Measurements from ENCODE around the gene PLTP. TPM values are rescaled to one million over a fixed set of nuclear protein-coding genes. Genes with fewer than 3 reads are reported as not detected.
"Not testable (repeated sequence)": the region's sequence is repeated elsewhere in the genome, so short reads cannot be mapped to it uniquely, and the experiment has no call there.

The PLTP gene
- polyA plus RNA-seq, 1 experiment: 22.0 TPM

DNA sequence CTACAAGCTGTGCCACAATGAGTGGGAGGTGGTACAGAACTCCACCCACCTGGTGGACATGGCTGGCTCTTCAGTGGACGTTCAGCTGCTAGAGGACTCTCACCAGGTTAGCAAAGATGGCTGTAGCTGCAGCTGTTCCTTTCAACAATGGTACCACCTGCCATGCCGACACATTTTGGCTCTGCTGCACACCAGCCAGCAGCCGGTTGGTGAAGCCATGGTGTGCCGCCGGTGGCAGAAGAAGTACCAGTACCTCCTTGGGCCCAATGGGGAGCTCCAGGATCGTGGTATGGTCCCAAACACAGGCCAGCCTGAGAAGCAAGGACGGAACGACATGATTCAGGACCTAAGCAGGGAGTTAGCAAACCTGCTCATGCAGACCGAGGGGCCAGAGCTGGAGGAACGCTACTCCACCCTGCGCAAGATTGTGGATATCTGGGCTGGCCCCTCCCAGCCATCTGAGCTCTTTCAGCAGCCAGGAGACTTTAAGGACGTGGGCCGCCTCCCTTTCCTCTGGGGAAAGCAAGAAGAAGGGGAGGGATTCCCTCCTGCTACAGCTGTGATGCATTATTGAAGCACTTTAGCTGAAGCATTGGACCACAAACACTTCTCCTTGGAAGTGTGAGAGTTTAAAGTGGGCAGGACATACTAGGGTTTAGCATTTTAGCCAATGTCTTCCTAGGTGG lies 33.7 kb downstream of the PLTP start:
- ChIA-PET CTCF (interaction anchor here (1.0 to 1.4 kb wide), 2 partner anchors 36 to 107 kb away, joined by 3 read pairs; no protein-coding TSS in a partner anchor), POLR2A (no interaction called here)
- TF ChIP-seq, protein P1, sequence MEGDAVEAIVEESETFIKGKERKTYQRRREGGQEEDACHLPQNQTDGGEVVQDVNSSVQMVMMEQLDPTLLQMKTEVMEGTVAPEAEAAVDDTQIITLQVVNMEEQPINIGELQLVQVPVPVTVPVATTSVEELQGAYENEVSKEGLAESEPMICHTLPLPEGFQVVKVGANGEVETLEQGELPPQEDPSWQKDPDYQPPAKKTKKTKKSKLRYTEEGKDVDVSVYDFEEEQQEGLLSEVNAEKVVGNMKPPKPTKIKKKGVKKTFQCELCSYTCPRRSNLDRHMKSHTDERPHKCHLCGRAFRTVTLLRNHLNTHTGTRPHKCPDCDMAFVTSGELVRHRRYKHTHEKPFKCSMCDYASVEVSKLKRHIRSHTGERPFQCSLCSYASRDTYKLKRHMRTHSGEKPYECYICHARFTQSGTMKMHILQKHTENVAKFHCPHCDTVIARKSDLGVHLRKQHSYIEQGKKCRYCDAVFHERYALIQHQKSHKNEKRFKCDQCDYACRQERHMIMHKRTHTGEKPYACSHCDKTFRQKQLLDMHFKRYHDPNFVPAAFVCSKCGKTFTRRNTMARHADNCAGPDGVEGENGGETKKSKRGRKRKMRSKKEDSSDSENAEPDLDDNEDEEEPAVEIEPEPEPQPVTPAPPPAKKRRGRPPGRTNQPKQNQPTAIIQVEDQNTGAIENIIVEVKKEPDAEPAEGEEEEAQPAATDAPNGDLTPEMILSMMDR (IDR thresholded peaks at IDR 0.05; ENCODE audit: insufficient read depth, low read depth, low read length): no peak
- Histone ChIP-seq H3K36me3 (ENCODE audit: control insufficient read depth, insufficient read depth, low read length) (peaks cover 7% of the 10 kb centered on the region), H3K27me3 (ENCODE audit: control insufficient read depth, insufficient read depth, low read length) (no peaks in the 10 kb centered on the region), H3K4me3 (ENCODE audit: low read depth, low read length) (no peak overlapping the region)
- DNase-seq (ENCODE audit: low read depth): no peak

DNA sequence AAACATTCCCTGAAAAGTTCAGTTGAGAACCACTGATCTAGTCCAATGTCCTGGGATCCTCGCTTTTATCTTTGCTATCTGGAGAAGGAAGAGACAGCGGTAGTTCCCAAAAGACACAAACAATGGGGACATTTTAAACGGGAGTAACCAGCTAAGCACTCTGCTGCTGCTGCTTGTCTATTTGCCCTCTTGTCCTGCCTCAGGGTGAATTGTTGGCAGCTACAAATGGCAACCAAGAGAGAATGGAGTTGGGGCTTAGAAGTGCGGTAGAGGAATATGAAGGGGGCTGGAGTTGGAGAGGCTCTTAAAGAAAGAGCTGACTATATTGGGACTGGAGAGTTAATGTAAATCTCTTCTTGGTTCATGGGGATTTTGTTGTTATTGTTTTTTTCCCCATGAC lies 37.4 kb downstream of the PLTP start:
- H3K4me3 ChIP-seq (ENCODE audit: low read depth, low read length): no peak overlapping the region
- ChIA-PET POLR2A (no interaction called here), CTCF (no interaction called here)
- H3K36me3 ChIP-seq (ENCODE audit: control insufficient read depth, insufficient read depth, low read length): 0 out of 2 replicates have a peak, but pooled peaks cover 2% of the 10 kb centered on the region
- TF ChIP-seq, protein P1 (IDR thresholded peaks at IDR 0.05; ENCODE audit: insufficient read depth, low read depth, low read length): no peak
- no peaks in the 10 kb centered on the region for H3K27me3 ChIP-seq (ENCODE audit: control insufficient read depth, insufficient read depth, low read length)
- no peak for DNase-seq (ENCODE audit: low read depth)

DNA sequence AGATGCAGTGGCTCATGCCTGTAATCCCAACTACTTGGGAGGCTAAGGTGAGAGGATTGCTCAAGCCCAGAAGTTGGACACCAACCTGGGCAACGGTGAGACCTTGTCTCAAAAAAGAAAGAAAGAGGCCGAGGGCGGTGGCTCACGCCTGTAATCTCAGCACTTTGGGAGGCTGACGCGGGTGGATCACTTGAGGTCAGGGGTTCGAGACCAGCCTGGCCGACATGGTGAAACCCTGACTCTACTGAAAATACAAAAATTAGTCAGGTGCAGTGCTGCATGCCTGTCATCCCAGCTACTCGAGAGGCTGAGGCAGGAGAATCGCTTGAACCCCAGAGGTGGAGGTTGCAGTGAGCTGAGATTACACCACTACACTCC lies 37.9 kb downstream of the PLTP start:
- POLR2A ChIA-PET; H3K27me3 ChIP-seq (ENCODE audit: control insufficient read depth, insufficient read depth, low read length); H3K36me3 ChIP-seq (ENCODE audit: control insufficient read depth, insufficient read depth, low read length); H3K4me3 ChIP-seq (ENCODE audit: low read depth, low read length); CTCF ChIA-PET; DNase-seq (ENCODE audit: low read depth): not testable (repeated sequence)

DNA sequence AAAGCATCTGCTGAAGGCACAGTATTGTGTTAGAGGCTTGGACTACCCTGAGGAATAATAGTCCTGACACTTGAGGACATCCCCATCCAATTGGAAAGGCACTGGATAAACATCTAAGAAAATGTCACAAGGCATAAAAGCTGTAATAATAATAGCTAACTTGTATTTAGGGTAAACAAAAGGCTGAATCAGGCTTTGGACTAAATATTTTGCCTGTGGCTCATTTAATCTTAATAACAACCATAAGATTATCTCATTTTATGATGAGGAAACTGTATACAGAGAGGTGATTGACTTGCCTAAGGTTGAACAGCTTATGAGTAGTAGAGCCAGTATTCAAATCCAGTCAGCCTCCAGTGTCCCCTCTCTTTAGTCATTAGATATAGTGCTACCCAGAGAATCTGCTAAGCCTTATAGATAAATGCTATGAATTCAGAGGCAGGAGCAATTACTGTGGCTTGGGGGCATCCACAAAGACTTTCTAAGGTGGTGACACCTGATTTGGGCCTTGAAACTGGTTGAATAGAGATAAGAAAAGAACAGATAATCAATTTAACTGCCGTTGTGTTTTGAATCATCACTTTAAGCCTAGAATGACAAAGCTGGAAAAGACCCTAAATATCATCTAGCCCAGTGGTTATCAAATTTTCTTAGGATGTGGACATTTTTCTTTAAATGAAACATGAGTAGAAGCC lies 38.4 kb downstream of the PLTP start:
- CTCF ChIA-PET: no interaction called here
- POLR2A ChIA-PET: no interaction called here
- Histone ChIP-seq H3K4me3 (ENCODE audit: low read depth, low read length) (no peak overlapping the region), H3K27me3 (ENCODE audit: control insufficient read depth, insufficient read depth, low read length) (no peaks in the 10 kb centered on the region), H3K36me3 (ENCODE audit: control insufficient read depth, insufficient read depth, low read length) (0 out of 2 replicates have a peak, but pooled peaks cover 2% of the 10 kb centered on the region)
- TF ChIP-seq, protein P1 (IDR thresholded peaks at IDR 0.05; ENCODE audit: insufficient read depth, low read depth, low read length): no peak
- DNase-seq (ENCODE audit: low read depth): no peak

DNA sequence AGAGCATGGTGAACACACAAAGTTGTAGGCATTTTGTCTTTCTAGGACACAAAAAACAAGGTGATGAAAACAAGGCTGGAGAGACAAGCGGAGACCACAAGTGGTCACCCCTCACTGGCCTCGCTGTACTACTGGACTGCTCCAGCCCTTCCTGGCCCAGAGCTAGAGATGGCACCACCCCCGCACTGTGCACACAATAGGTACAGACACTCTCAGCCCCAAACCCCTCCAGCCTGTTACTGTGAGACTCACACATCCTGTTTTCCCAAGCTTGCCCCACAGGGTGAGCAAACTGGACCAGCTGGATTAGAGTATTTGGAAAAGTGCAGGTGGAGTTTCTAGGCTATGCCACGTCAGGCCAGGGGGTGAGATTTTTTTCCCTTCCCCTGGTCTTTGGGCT lies 39.3 kb downstream of the PLTP start:
- DNase-seq (ENCODE audit: low read depth): no peak
- CTCF ChIA-PET: interaction anchor here (1.0 kb wide), 1 partner anchor 9 kb away, joined by 3 read pairs; no protein-coding TSS in a partner anchor
- Histone ChIP-seq H3K36me3 (ENCODE audit: control insufficient read depth, insufficient read depth, low read length) (0 out of 2 replicates have a peak, but pooled peaks cover 2% of the 10 kb centered on the region), H3K27me3 (ENCODE audit: control insufficient read depth, insufficient read depth, low read length) (no peaks in the 10 kb centered on the region), H3K4me3 (ENCODE audit: low read depth, low read length) (no peak overlapping the region)
- TF ChIP-seq, protein P1 (IDR thresholded peaks at IDR 0.05; ENCODE audit: insufficient read depth, low read depth, low read length): no peak
- POLR2A ChIA-PET: no interaction called here

Measured in BJ (cell line).